T47D (cell line): ENCODE measurements around the gene ZBED4.

Source experiments
- DNase-seq, 2 experiments: peaks; one replicate each; pipeline versions ENCODE4 v3.0.0 to v3.0.0-alpha.2; 2011 to 2012; ENCODE audit warnings: low read depth in 1 of 2, low spot score in 1 of 2
- JUND ChIP-seq: IDR thresholded peaks from 2 replicates; pipeline ENCODE4 v1.6.1; 2012; ENCODE audit warnings: low read depth
- in situ Hi-C: cut with HindIII; loops from 2 replicates; pipeline ENCODE4 v1.10.0; 2016; ENCODE audit warnings: low sequenced_read_pairs, low pct_unique_long_range_greater_than_20kb

Gene ZBED4

DNA sequence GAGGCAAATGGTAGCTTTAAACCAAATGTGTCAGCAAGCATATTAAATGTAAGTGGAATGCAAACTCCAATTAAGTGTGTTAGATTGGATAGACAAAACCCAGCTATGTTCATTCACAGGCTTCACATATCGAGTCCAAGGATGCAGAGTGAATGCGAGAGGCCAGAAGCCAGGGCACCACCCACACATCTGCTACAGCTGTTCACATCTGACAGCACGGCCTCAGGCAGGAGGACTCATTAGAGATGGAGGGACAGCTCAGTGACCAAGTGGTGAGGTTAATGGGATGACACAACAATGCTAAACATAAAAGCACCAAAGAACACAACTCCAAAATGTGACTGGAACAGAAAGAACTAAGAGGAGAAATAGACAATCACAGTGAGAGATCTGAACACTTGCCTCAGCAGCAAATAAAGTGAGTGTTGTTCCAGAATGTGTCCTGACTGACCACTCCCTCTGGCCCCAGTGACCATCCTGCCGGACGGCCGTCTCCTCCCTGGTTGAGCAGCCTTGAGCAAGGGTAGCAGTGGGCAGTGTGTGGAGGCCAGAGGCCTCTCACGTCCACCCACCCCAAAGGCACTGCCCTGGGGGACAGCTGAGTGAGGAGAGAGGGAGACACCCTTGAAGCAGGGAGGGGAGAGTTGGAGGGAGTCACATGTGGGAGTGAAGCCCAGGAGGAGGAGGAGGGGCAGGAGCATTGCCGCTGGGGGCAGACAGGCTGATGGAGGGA lies 40.8 kb downstream of the ZBED4 start:
- in situ Hi-C loops, result no loop called here
- DNase-seq, result no peak
- no peak for TF ChIP-seq JUND

DNA sequence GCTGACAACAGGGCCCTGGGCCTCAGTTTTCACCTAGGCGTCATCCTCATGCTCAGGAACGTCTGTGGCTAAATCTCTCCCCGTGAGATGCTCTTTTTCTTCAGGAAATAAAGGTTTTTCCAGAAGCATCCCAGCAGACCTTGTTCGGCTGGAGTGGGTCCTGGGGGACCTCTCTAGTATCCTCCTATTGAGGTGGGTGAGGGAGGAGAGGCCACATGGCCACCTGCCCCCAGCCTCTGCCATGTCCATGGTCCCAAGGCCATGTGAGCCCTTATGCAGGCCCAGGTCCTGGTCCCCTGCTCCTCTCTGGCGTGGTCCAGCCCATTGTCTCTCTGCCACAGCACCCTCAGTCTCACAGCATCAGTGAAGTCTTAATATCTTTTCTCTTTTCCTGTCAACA lies 42.6 kb downstream of the ZBED4 start:
- DNase-seq, result no peak
- no peak for TF ChIP-seq JUND
- in situ Hi-C loops, result no loop called here

DNA sequence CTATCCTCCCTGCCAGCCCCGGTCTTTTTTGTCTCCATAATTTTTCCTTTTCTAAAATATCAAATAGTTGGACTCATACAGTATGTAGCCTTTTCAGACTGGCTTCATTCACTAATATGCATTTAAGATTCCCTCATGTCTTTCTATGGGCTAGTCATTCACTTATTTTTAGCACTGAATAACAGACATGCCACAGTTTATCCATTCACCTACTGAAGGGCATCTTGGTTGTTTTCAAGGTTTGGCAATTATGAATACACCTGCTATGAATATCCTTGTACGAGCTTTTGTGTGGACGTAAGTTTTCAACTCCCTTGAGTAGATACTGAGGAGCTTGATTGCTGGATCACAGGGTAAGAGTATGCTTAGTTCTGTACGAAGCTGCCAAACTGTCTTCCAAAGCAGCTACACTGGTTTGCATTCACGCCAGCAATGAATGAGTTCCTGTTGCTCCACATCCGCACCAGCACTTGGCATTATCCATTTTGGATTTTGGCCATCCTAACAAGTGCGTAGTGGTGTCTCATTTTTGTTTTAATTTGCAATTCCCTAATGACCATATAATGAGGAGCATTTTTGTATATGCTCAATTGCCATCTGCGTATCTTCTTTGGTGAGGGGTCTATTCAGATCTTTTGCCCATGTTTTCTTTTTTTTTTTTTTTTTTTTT lies 43.5 kb downstream of the ZBED4 start:
- DNase-seq, result no peak
- TF ChIP-seq JUND, result no peak
- in situ Hi-C loops, result no loop called here

DNA sequence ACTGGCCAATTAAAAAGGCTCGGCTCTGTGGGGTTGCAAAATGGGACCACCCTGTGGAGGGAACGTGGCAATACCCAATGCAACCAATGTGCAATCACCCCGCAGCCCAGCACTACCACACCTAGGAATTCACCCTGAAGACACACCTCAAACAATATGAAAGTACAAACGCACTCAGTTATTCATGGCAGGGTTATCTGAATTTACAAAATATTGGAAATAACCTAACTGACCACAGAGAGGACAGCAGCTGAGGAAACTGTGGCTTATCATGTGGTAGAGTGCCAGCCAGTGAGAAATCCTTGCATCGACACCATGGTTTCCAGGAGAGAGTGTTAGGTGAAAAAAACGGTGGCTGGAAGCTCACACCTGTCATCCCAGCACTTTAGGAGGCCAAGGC lies 45.9 kb downstream of the ZBED4 start:
- in situ Hi-C loops, result no loop called here
- TF ChIP-seq JUND, result no peak
- no peak for DNase-seq

DNA sequence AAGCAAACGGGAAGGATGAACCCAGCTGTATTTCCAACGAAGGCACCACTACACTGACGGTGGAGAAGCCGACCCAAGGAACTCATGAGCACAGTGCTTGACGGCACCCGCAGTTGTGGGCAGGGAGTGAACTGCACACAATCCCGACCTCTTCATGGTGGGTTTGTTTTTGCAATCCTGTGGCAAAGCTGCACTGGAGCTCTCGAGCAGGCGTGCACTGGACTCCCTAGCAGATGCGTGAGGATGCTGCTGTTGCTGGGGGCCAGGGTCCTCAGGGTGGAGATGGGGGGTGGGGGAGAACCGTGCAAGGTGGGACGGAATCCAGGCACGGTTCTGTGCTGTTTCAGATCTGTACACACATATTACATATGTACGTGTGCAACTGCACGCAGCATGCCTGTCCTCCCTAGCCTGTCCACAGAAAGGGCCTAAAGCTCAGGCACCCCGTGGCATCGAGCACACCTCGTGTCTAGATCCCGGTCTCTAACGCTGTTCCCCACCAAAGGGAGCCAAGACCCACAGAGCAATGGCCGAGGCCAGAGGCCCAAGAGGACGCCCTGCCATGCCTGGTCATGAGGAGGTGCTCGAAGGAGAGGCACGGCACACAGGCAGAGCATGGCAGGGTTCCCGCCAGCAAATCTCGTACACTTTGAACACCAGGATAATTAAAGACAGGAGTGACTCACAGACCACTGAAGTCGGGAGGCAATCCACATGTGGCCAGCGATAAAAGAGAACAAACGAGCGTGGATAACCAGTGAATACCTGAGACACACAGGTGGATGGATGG lies 47.0 kb downstream of the ZBED4 start:
- in situ Hi-C loops, result no loop called here
- DNase-seq, result no peak
- no peak for TF ChIP-seq JUND

DNA sequence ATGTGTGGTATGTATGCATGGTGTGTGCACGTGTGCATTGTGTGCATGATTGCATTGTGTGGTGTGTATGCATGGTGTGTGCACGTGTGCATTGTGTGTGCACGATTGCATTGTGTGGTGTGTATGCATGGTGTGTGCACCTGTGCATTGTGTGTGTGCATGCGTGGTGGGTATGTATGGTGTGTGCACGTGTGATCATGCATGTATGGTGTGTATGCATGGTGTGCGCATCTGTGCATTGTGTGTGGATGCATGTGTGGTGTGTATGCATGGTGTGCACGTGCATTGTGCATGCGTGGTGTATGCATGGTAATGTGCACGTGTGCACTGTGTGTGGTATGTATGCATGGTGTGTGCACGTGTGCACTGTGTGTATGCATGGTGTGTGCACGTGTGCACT lies 47.8 kb downstream of the ZBED4 start:
- no peak for TF ChIP-seq JUND
- in situ Hi-C loops, result no loop called here
- no peak for DNase-seq

DNA sequence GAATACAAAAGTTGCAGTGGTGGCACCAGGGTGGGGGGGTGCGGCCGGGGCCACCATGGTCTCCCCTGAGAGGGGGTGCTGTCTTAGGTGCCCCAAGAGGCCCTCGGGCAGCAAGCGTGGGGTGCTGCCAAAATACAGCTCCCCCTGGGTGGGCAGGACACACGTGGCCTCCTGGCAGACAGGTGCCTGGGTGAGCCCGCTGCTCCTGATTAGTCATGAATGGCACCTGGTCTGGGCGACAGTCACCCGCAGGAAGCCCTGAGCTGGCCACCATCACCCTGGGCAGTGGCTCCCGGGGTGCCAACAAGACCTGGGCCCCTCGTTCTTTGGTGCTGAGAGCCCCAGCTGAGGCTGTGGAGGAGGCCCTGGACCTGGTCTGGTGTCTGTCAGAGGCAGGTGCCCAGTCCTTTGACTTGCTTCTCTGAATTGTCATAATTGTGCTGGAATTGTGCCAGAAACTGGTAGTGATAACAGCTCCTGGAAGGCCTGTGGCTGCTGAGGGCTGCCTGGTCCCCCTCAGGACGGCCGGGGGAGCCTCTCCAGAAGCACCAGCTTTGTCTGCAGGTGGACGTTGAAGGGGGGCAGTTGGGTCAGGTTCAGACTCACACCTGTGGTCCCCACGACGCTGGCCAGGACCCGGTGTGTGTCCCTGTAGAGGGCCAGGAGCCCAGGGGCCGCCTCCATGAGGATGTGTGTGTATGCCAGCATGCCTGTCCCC lies 49.8 kb downstream of the ZBED4 start:
- in situ Hi-C loops, result no loop called here
- TF ChIP-seq JUND, result no peak
- no peak for DNase-seq

DNA sequence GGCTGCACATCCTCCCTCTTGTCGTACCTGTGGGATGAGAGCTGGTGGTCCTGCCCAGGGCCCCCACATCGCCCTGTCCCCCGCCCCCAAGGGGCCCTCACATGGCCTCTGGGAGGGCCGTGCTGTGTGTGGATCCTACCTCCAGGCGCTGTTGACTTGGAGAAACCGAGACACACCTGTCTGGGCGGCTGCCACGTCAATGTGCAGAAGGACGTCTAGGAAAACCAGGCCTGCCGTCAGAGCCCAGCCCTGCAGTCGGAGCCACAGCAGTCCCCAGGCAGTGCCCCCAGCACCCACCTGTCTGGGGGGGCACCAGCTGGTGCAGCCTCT lies 50.4 kb downstream of the ZBED4 start:
- DNase-seq, result no peak
- in situ Hi-C loops, result no loop called here

DNA sequence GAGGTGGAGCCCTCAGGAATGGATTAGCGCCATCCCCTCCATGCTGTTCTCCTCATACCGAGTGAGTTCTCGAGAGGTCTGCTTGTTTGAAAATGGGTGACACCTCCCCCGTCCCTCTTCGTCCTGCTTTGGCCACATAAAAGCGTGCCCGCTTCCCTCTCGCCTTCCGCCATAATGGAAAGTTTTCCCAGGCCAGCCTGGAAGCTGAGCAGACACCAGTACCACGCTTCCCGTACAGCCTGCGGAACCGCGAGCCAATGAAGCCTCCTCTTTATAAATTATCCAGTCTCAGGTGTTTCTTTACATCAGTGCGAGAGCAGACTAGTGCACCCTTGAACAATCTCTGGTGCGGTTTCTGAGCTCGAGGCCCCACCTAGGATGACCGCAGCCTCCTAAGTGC lies 51.8 kb downstream of the ZBED4 start:
- no peak for DNase-seq
- TF ChIP-seq JUND, result no peak
- in situ Hi-C loops, result no loop called here

More for the DNA sequence above, 50.4 kb downstream of the ZBED4 start:
- TF ChIP-seq JUND, result no peak

DNA sequence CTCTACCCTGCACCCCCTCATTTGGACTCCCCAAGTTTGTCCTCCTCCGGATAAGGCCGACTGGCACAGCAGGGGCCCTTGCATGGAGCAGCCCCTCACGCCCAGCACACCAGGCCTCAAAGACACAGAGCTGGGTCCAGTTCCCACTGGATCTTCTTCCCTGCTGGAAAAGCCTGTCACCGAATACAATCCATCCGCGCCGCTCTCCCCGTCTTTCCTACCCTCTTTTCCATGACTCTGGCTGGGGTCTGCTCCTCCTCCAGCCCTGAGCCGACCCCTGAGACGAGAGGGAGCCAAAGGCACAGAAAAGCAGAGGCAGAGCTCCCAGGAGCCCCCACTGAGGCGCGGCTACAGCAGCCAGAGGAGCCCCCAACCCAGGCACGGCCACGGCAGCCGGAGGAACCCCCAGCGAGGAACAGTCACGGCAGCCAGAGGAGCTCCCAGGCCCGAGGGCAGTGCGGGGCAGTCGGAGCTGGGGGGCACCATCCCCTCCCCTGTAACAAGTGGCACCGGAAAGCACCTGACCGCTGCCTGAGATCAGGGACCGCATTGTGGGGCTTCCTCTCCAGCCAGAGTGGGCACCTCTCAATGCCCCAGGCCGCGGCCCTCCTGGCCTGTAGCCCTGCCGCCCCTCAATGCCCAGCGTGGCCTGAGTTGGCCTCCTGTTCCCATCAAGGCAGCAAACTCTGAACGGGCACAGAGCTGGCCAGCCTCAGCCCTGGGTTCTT lies 52.6 kb downstream of the ZBED4 start:
- no peak for DNase-seq
- no peak for TF ChIP-seq JUND
- in situ Hi-C loops, result no loop called here

DNA sequence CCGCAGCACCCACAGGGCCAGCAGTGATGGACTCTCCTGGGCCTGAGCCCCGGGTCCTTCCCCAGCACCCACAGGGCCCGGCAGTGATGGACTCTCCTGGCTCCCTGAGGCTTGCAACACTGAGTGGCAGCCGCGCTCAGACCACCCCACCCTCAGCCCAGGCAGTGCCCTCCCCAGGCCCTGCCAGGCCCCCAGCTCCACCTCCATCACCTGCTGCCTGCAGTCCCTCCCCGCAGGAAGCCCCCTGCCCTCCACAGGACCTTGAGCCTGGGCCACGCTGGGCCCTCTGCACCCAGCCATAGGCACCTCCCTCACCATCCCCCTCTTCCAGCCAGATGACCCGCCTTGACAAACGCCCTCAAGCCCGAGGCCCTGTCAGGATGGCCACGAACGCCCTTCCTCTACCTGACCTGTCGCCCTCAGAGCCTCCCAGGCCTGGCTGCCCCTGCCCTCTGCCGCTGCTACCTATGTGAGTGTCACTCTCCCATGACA lies 53.2 kb downstream of the ZBED4 start:
- TF ChIP-seq JUND, result no peak
- DNase-seq, result no peak
- in situ Hi-C loops, result no loop called here

DNA sequence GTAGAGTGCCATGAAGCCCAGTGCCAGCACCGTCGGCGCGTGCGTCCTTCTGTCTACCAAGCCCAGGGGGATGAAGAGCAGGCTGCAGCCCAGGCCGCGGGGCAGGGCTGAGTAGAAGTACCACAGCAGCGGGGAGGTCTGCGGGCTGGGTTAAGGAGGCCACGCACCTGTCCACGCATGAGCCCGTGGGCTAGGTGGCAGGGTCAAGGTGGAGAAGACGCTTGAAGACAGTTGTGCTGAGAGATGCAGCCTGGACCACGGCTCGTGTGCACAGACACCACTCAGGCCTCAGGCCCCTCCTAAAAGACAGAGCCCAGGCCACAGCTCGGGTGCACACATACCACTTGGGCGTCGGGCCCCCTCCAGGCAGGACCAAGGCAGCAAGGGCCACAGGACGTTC lies 54.2 kb downstream of the ZBED4 start:
- no peak for TF ChIP-seq JUND
- in situ Hi-C loops, result no loop called here
- no peak for DNase-seq
